Eye (tissue), 1 donor: ENCODE measurements around the gene GCNA.
"Not testable (repeated sequence)": the region's sequence is repeated elsewhere in the genome, so short reads cannot be mapped to it uniquely, and the experiment has no call there.

ENCODE experiments used
- DNase-seq: peaks from one replicate; pipeline ENCODE4 v3.0.0-alpha.2; 2015

Gene GCNA

DNA sequence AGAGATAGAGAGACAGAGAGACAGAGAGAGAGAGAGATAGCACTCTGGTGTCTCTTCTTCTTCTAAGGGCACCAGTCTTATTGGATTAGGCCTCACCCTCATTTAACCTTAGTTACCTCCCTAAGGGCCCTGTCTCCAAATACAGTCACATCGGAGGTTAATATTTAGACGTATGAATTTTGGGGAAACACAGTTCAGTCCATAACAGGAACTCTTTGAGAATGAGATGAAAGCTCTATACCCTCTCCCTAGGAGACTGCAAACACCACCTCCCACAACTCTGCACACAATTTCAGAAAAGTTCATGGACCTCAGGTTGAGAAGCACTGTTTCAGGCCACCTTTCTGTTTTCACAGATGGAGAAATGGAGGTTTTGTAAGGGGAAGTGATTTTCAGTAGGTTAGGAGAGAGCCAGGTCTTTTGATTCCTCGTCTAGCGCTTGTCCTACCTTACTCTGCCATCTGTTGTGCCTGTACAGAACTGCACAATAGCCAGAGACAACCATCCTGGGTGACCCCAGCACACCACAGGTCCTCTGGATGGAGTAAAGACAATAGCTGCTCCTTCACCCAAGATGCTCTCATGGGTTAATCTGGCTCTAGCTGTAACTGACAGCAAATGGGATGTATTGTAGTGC, 72.2 kb downstream of the GCNA start:
- DNase-seq = no peak

DNA sequence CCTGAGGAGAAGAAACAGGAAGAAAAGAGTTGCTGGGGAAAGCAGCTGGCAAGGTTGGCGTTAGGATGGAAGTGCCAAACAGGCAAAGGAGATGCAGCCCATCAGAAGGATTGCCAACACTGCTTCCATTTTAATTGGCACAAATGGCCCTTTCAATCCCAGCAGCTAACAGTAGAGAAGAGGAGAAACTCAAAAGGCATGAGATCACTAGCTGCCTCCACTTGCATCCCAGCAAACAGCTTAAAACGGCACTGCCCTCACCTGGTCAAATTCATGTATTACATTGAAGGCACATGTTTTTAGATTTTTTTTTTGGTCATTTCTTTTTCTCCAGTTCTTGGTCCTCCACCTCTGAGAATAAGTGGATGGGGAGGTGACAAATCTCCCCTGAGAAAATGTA, 74.2 kb downstream of the GCNA start:
- DNase-seq = peak; percentile 72

GRCh38 chrX:71653344-71653743, 75.1 kb downstream of the GCNA start:
- no peak for DNase-seq

GRCh38 chrX:71657267-71657666, 79.0 kb downstream of the GCNA start:
- DNase-seq = no peak

DNA sequence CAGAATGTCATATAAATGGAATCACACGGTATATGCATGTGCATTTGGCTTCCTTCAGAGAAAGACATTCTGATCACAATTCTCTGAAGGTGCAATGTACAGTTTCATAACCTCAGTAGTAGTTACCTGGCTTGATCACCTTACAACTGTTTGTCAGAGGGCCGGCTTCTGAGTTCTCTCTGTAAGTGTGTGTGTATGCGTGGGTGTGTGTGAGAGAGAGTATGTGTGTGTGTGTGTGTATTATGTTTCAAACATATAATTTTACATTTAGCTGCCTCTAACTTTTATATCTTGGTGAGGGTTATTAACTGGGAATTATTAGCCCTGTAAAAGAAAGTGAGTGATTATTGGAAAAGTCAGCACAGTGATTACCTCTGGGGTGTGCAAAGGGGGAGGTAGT, 81.1 kb downstream of the GCNA start:
- DNase-seq = no peak

GRCh38 chrX:71659959-71660358, 81.7 kb downstream of the GCNA start:
- DNase-seq = no peak

- no peak for DNase-seq
Observed at GRCh38 chrX:71660562-71661416, 82.6 kb downstream of the GCNA start.

DNA sequence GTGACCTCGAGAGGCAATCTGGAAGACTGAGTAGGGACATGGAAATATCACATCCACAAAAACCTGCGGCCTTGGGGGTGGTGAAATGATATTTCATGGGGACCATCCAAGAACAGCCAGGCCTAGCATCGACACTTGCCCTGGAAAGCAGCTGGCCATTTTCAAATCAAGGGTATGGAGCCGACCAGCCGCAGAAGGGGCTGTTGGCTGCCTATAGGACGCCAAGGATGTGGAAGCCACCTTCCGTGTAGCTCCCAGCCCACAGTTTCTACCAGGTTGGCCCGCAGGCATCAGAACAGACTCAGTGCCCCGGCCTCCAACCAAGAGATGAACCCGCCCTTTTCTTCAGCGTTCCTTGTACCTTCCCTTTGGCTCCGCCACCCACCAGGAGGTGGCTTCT, 83.7 kb downstream of the GCNA start:
- no peak for DNase-seq

GRCh38 chrX:71662654-71663053, 84.4 kb downstream of the GCNA start:
- DNase-seq = not testable (repeated sequence)
